Measurements from ENCODE around the gene PTPN11. TPM values are rescaled to one million over a fixed set of nuclear protein-coding genes. Genes with fewer than 3 reads are reported as not detected.

PTPN11 gene
- total and polyA plus RNA-seq, 2 of the 13 experiments (the other 11 are each of a cell fraction or from before 2014, with no cell fraction given), result 30.0 to 63.5 TPM

DNA sequence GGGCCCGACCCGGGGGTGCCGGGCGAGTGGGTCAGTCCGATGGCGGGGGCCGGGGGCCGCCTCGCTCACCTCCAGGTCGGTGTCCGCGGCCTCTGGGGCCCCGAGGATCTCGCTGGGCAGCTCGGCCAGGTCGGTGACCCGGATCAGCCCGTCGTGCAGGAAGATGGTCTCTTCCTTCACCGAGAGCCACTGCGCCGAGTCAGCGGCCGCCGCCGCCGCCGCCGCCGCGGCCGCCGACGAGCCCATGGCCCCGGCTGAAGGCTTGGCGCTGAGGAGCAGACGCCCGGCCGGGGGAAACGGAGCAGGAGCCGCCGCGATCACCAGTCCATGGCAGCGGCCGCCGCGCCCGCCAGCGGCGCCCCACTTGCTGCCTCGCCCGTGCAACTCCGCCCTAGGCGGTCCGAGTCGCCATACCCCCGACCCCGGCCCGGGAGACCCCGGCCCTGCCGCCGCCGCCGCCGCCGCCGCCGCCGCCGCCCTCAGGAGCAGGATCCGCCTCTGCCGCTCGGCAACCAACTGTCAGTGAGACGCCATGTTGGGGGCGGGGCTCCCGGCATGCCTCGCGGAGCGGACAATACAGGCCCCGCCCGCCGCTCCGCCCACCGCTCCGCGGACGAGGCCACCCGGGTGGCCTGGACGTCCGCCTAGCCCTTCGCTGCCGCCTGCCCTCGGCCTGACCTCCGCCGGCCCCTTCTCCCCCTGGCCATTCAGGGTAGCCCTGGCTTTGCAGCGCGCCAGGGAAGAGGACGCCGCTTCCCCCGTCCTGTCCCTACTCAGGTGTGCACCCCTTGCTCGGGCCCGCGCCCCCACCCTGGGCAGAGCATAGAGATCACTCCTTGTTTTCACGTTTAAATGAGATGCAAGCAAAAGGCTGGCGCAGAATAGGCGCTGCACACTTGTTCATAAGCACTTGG is 36.6 kb upstream of the PTPN11 start, which contains the start of gene HECTD4 (continued):
- TF ChIP-seq, protein P1, sequence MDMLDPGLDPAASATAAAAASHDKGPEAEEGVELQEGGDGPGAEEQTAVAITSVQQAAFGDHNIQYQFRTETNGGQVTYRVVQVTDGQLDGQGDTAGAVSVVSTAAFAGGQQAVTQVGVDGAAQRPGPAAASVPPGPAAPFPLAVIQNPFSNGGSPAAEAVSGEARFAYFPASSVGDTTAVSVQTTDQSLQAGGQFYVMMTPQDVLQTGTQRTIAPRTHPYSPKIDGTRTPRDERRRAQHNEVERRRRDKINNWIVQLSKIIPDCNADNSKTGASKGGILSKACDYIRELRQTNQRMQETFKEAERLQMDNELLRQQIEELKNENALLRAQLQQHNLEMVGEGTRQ (IDR thresholded peaks at IDR 0.05; ENCODE audit: low read depth, low read length), result no peak
- TF ChIP-seq, protein P1 (CRISPR knock-in tag; IDR thresholded peaks at IDR 0.05; ENCODE audit: borderline replicate concordance), result no peak
- TF ChIP-seq POLR2G (IDR thresholded peaks at IDR 0.05; ENCODE audit: low read depth, low read length) (peak; percentile 88), CENPT (CRISPR knock-in tag; IDR thresholded peaks at IDR 0.05; ENCODE audit: low read depth) (no peak), TOPORS (CRISPR knock-in tag; IDR thresholded peaks at IDR 0.05) (no peak), PRMT3 (CRISPR knock-in tag; IDR thresholded peaks at IDR 0.05; ENCODE audit: borderline replicate concordance, low read depth) (peak; percentile 50; the same call in 1 of the 2 replicates), NRL (CRISPR knock-in tag; IDR thresholded peaks at IDR 0.05; ENCODE audit: borderline replicate concordance) (peak; percentile 58; the same call in 1 of the 2 replicates), REXO4 (CRISPR knock-in tag; IDR thresholded peaks at IDR 0.05; ENCODE audit: borderline replicate concordance) (no peak), ELF3 (CRISPR knock-in tag; IDR thresholded peaks at IDR 0.05) (peak; percentile 49; the same call in 1 of the 2 replicates), ZNF235 (CRISPR knock-in tag; IDR thresholded peaks at IDR 0.05; ENCODE audit: borderline replicate concordance) (peak; percentile 40), NFYC (CRISPR knock-in tag; IDR thresholded peaks at IDR 0.05) (peak; percentile 40; the same call in 1 of the 2 replicates), RBFOX2 (IDR thresholded peaks at IDR 0.05; ENCODE audit: low read depth, low read length) (peak; percentile 83), EP300 (IDR thresholded peaks at IDR 0.05; ENCODE audit: low read depth in 2 of 2, low read length in 2 of 2) (no peak), EP300 (CRISPR knock-in tag; IDR thresholded peaks at IDR 0.05; ENCODE audit: borderline replicate concordance) (no peak), PITX1 (CRISPR knock-in tag; IDR thresholded peaks at IDR 0.05) (peak; percentile 53; the same call in 1 of the 2 replicates), BORCS8-MEF2B (CRISPR knock-in tag; IDR thresholded peaks at IDR 0.05) (peak; percentile 69), KLF11 (CRISPR knock-in tag; IDR thresholded peaks at IDR 0.05) (no peak), ZBTB7A (CRISPR knock-in tag; IDR thresholded peaks at IDR 0.05) (peak; percentile 74; the same call in 1 of the 2 replicates)
- TF ChIP-seq, protein P2, sequence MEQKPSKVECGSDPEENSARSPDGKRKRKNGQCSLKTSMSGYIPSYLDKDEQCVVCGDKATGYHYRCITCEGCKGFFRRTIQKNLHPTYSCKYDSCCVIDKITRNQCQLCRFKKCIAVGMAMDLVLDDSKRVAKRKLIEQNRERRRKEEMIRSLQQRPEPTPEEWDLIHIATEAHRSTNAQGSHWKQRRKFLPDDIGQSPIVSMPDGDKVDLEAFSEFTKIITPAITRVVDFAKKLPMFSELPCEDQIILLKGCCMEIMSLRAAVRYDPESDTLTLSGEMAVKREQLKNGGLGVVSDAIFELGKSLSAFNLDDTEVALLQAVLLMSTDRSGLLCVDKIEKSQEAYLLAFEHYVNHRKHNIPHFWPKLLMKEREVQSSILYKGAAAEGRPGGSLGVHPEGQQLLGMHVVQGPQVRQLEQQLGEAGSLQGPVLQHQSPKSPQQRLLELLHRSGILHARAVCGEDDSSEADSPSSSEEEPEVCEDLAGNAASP (CRISPR knock-in tag; IDR thresholded peaks at IDR 0.05; ENCODE audit: borderline replicate concordance), result peak; percentile 69; the same call in 1 of the 2 replicates
- TF ChIP-seq, protein P3, sequence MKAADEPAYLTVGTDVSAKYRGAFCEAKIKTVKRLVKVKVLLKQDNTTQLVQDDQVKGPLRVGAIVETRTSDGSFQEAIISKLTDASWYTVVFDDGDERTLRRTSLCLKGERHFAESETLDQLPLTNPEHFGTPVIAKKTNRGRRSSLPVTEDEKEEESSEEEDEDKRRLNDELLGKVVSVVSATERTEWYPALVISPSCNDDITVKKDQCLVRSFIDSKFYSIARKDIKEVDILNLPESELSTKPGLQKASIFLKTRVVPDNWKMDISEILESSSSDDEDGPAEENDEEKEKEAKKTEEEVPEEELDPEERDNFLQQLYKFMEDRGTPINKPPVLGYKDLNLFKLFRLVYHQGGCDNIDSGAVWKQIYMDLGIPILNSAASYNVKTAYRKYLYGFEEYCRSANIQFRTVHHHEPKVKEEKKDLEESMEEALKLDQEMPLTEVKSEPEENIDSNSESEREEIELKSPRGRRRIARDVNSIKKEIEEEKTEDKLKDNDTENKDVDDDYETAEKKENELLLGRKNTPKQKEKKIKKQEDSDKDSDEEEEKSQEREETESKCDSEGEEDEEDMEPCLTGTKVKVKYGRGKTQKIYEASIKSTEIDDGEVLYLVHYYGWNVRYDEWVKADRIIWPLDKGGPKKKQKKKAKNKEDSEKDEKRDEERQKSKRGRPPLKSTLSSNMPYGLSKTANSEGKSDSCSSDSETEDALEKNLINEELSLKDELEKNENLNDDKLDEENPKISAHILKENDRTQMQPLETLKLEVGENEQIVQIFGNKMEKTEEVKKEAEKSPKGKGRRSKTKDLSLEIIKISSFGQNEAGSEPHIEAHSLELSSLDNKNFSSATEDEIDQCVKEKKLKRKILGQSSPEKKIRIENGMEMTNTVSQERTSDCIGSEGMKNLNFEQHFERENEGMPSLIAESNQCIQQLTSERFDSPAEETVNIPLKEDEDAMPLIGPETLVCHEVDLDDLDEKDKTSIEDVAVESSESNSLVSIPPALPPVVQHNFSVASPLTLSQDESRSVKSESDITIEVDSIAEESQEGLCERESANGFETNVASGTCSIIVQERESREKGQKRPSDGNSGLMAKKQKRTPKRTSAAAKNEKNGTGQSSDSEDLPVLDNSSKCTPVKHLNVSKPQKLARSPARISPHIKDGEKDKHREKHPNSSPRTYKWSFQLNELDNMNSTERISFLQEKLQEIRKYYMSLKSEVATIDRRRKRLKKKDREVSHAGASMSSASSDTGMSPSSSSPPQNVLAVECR (CRISPR knock-in tag; IDR thresholded peaks at IDR 0.05; ENCODE audit: borderline replicate concordance), result peak; percentile 82
- TF ChIP-seq, protein P4, sequence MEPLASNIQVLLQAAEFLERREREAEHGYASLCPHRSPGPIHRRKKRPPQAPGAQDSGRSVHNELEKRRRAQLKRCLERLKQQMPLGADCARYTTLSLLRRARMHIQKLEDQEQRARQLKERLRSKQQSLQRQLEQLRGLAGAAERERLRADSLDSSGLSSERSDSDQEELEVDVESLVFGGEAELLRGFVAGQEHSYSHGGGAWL (CRISPR knock-in tag; IDR thresholded peaks at IDR 0.05), result peak; percentile 75
